Activated naive CD4-positive, alpha-beta T cell treated with anti-CD3 and anti-CD28 coated beads for 36 hours (primary cell): ENCODE measurements around the gene RUVBL2. TPM values are rescaled to one million over a fixed set of nuclear protein-coding genes. Genes with fewer than 3 reads are reported as not detected.

Experiments
- CTCF ChIA-PET: fragments of 350-600 bp; sonication (Branson Sonifier 250); formaldehyde crosslinking; loops from one replicate; lab custom pipeline; 2021; ENCODE audit warnings: antibody characterized with exemption; lab: Charles Lee
- DNase-seq: peaks from one replicate; pipeline ENCODE4 v3.0.0-alpha.2; 2020
- H3K27ac Mint-ChIP-seq: one replicate; pipeline ENCODE4 v1.8.0; 2021; ENCODE audit warnings: mild to moderate bottlenecking, mixed read lengths
- H3K27me3 Mint-ChIP-seq: one replicate; pipeline ENCODE4 v1.8.0; 2021; ENCODE audit warnings: low read depth, mixed read lengths
- H3K36me3 Mint-ChIP-seq: one replicate; pipeline ENCODE4 v1.8.0; 2021; ENCODE audit warnings: low read depth, mixed read lengths
- H3K4me1 Mint-ChIP-seq: one replicate; pipeline ENCODE4 v1.8.0; 2021; ENCODE audit warnings: low read depth, mixed read lengths
- H3K4me3 Mint-ChIP-seq: one replicate; pipeline ENCODE4 v1.8.0; 2021; ENCODE audit warnings: mild to moderate bottlenecking, moderate library complexity, mixed read lengths
- H3K9me3 Mint-ChIP-seq: one replicate; pipeline ENCODE4 v1.8.0; 2021; ENCODE audit warnings: mixed read lengths
- intact Hi-C: fragments of 100-400 bp; cut with micrococcal nuclease; formaldehyde crosslinking; loops from one replicate; pipeline ENCODE4 v1.15.1; 2023
- total RNA-seq, 2 experiments: library from RNA; stranded (reverse); gene quantifications; one replicate each; pipeline ENCODE4 v1.2.3, GENCODE V29; 2021

Gene RUVBL2
- total RNA-seq, 2 experiments from 2014 or later, result 119 to 126 TPM

DNA sequence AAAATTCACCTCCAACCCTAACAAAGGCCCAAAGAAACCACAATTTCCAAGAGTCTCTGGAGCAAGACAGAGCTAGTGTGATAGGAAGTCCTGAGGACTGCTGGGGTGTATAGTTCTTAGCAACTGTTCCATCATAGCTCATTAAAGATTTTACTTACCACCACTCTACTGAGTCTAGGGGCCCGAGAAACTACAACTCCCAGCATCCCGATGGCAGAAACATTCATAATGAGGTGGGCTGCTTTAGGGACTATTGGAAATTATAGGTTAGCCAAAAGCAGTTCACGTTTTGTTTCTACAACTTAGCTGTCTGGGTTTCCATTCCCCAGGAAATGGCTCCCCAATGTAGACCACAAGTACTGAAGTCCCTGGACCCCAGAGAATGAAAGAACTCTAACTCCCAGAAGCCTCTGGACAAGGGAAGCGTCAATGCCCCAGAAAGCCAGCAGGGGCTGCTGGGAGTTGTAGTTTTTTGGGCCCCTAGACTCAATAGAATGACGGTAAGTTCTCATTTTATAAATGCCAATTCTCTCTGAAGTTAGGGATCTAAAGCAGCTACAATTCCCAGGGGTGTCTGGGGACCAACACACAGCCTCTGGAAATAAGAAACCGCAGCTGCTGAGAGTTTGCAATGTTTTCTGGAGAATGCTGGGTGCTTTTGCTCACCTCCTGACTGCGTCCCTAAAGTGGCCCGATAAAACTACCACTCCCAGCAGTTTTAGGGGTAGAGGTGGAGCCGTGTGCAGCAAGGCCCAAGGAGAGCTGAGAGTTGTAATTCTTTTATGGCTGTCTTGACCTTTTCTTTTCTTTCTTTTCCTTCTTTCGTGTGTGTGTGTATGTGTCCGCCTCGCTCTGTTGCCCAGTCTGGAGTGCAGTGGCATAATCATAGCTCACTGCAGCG is 17.5 kb upstream of the RUVBL2 start:
- CTCF ChIA-PET, result interaction anchor here (0.8 to 2.9 kb wide), 5 partner anchors 9 to 134 kb away, joined by 3 to 11 read pairs (median 5); partner anchors contain the start of genes GYS1 and RUVBL2
- Mint-ChIP-seq H3K36me3 (peaks cover 16% of the 10 kb centered on the region), H3K4me1 (peaks cover 3% of the 10 kb centered on the region), H3K9me3 (no peaks in the 10 kb centered on the region), H3K27me3 (no peaks in the 10 kb centered on the region), H3K4me3 (no peak overlapping the region), H3K27ac (no peak overlapping the region)
- peak; percentile 48 for DNase-seq
- intact Hi-C loops, result no loop called here

DNA sequence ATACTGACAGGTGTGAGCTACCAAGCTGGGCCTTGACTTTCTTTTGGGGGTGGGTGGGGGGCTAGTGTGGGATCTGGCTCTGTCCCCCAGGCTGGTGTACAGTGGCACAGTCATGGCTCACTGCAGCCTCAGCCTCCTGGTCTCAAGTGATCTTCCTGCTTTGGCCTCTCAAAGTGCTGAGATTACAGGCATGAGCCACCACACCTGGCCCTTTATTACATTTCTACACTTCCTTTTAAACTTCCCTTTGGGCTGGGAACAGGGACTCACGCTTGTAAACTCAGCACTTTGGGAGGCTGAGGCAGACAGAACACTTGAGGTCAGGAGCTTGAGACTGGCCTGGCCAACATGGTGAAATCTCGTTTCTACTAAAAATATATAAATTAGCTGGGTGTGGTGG is 16.6 kb upstream of the RUVBL2 start:
- Mint-ChIP-seq H3K4me3 (no peak overlapping the region), H3K36me3 (peaks cover 17% of the 10 kb centered on the region), H3K27ac (no peak overlapping the region), H3K9me3 (no peaks in the 10 kb centered on the region), H3K4me1 (peaks cover 3% of the 10 kb centered on the region), H3K27me3 (no peaks in the 10 kb centered on the region)
- DNase-seq, result no peak
- intact Hi-C loops, result no loop called here
- CTCF ChIA-PET, result interaction anchor here (0.8 to 2.7 kb wide), 7 partner anchors 10 to 141 kb away, joined by 3 to 11 read pairs (median 4); partner anchors contain the start of genes GYS1, HSD17B14 and RUVBL2

- intact Hi-C loops, result no loop called here
- H3K9me3 Mint-ChIP-seq, result no peaks in the 10 kb centered on the region
- no peak for DNase-seq
- H3K36me3 Mint-ChIP-seq, result peaks cover 16% of the 10 kb centered on the region
- CTCF ChIA-PET, result interaction anchor here (1.4 to 3.5 kb wide), 2 partner anchors 11 to 12 kb away, joined by 6 to 19 read pairs; partner anchors contain the start of genes GYS1 and RUVBL2
- H3K27me3 Mint-ChIP-seq, result no peaks in the 10 kb centered on the region
- H3K4me3 Mint-ChIP-seq, result no peak overlapping the region
- H3K4me1 Mint-ChIP-seq, result peaks cover 7% of the 10 kb centered on the region
- no peak overlapping the region for H3K27ac Mint-ChIP-seq
Measured at GRCh38 chr19:48982280-48982679, 11.4 kb upstream of the RUVBL2 start.

DNA sequence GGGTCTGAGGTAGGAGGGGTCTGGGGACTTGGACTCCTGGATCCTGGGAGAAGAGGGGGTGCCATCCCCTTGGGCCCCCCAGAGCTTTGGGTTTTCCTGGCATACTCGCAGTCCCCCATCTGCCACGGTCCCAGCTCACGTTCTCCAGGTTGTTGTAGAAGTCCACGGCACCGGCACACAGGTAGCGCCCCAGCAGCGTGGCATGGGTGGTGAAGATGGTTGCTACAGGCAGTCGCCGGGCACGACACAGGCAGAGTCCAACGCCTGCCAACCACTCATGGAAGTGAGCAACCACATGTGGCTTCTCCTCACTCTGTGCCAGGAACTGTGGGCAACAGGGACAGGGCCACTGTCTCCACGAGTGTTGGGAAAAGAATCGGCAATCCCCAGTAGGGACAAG is 8.0 kb upstream of the RUVBL2 start:
- H3K9me3 Mint-ChIP-seq, result no peaks in the 10 kb centered on the region
- no peak for DNase-seq
- CTCF ChIA-PET, result interaction anchor here (3.5 kb wide), 1 partner anchor 7 kb away, joined by 19 read pairs; the partner anchor contains the start of genes GYS1 and RUVBL2
- no peaks in the 10 kb centered on the region for H3K27me3 Mint-ChIP-seq
- peaks cover 16% of the 10 kb centered on the region for H3K36me3 Mint-ChIP-seq
- no peak overlapping the region for H3K4me3 Mint-ChIP-seq
- H3K4me1 Mint-ChIP-seq, result peaks cover 24% of the 10 kb centered on the region
- no peak overlapping the region for H3K27ac Mint-ChIP-seq
- intact Hi-C loops, result no loop called here

DNA sequence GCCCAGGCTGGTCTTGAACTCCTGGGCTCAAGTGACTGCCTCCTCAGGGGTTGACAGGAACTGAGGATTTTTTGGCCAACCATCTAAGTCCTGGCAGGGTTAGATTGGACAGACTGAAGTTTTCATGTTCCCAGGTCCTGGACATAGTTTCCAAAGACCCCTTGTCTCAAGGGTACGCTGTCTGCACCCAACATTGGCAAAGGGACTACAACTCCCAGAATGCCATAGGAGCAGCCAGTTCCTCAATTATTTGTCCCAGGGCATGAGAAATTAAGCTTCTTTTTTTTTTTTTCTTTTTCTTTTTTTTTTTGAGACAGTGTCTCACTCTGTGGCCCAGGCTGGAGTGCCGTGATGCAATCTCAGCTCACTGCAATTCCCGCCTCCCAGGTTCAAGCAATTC is 7.5 kb upstream of the RUVBL2 start:
- Mint-ChIP-seq H3K27me3 (no peaks in the 10 kb centered on the region), H3K36me3 (peaks cover 16% of the 10 kb centered on the region), H3K9me3 (no peaks in the 10 kb centered on the region), H3K27ac (no peak overlapping the region), H3K4me1 (peaks cover 28% of the 10 kb centered on the region), H3K4me3 (no peak overlapping the region)
- CTCF ChIA-PET, result interaction anchor here (1.4 to 1.5 kb wide), 2 partner anchors 14 to 16 kb away, joined by 6 read pairs; no protein-coding TSS in a partner anchor
- no peak for DNase-seq
- intact Hi-C loops, result no loop called here

DNA sequence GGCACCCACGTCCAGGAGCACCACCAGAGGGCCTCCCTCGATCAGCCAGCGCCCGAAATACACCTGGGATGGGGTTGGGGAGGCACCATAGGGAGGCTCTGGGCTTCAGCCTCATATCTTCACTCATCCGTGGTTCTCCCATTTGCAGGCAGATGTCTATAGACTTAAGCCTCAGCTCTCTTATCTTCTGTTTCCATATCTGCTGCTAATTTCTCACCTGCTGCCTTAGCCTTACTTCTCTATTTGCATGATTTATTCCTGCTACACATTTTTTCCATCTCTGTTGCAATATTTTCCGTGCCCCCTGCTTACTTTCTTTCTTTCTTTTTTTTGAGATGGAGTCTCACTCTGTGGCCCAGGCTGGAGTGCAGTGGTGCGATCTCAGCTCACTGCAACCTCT is 6.4 kb upstream of the RUVBL2 start:
- Mint-ChIP-seq H3K27ac (no peak overlapping the region), H3K36me3 (peaks cover 14% of the 10 kb centered on the region), H3K4me3 (no peak overlapping the region), H3K9me3 (no peaks in the 10 kb centered on the region), H3K4me1 (peaks cover 36% of the 10 kb centered on the region), H3K27me3 (no peaks in the 10 kb centered on the region)
- DNase-seq, result no peak
- intact Hi-C loops, result no loop called here
- CTCF ChIA-PET, result interaction anchor here (1.4 to 1.5 kb wide), 2 partner anchors 12 to 17 kb away, joined by 6 read pairs; no protein-coding TSS in a partner anchor

- Mint-ChIP-seq H3K36me3 (peaks cover 11% of the 10 kb centered on the region), H3K27me3 (no peaks in the 10 kb centered on the region), H3K4me3 (no peak overlapping the region), H3K4me1 (peaks cover 38% of the 10 kb centered on the region), H3K27ac (no peak overlapping the region), H3K9me3 (no peaks in the 10 kb centered on the region)
- intact Hi-C loops, result no loop called here
- DNase-seq, result no peak
- CTCF ChIA-PET, result no interaction called here
Measured at GRCh38 chr19:48988286-48988685, 5.4 kb upstream of the RUVBL2 start.

DNA sequence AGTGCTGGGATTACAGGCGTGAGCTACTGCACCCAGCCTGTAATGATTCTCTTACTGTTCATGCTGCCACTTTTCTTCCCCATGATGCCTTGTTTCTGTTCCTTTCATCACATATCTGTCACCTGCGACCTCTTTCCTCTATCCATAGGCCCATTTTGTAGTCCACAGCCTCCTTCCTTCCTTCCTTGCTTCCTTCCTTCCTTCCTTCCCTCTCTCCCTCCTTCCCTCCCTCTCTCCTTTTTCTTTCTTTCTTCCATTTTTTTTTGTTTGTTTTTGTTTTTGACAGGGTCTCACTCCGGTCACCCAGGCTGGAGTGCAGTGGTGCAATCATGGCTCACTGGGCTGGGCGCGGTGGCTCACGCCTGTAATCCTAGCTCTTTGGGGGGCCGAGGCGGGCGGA is 4.8 kb upstream of the RUVBL2 start:
- no peak overlapping the region for H3K4me3 Mint-ChIP-seq
- intact Hi-C loops, result no loop called here

GRCh38 chr19:48989701-48990291 is 3.9 kb upstream of the RUVBL2 start:
- H3K27me3 Mint-ChIP-seq, result no peaks in the 10 kb centered on the region
- H3K4me3 Mint-ChIP-seq, result no peak overlapping the region
- no peak overlapping the region for H3K27ac Mint-ChIP-seq
- CTCF ChIA-PET, result interaction anchor here (1.2 kb wide), 1 partner anchor 8 kb away, joined by 4 read pairs; no protein-coding TSS in a partner anchor
- intact Hi-C loops, result loop anchor here (5.0 to 10.0 kb wide), 3 partner anchors 205 to 625 kb away; partner anchors contain the start of genes CA11, SYNGR4 and TMEM143
- H3K36me3 Mint-ChIP-seq, result peaks cover 15% of the 10 kb centered on the region
- peaks cover 45% of the 10 kb centered on the region for H3K4me1 Mint-ChIP-seq
- H3K9me3 Mint-ChIP-seq, result no peaks in the 10 kb centered on the region
- DNase-seq, result no peak

More for the DNA sequence above, 4.8 kb upstream of the RUVBL2 start:
- CTCF ChIA-PET, result interaction anchor here (1.2 kb wide), 1 partner anchor 9 kb away, joined by 4 read pairs; no protein-coding TSS in a partner anchor
- no peak for DNase-seq
- Mint-ChIP-seq H3K27ac (no peak overlapping the region), H3K27me3 (no peaks in the 10 kb centered on the region), H3K4me1 (peaks cover 40% of the 10 kb centered on the region), H3K9me3 (no peaks in the 10 kb centered on the region), H3K36me3 (peaks cover 12% of the 10 kb centered on the region)

GRCh38 chr19:48990400-48990799 is 3.3 kb upstream of the RUVBL2 start:
- Mint-ChIP-seq H3K4me1 (peaks cover 51% of the 10 kb centered on the region), H3K36me3 (peaks cover 20% of the 10 kb centered on the region), H3K4me3 (no peak overlapping the region), H3K27ac (no peak overlapping the region), H3K9me3 (no peaks in the 10 kb centered on the region), H3K27me3 (no peaks in the 10 kb centered on the region)
- no peak for DNase-seq
- CTCF ChIA-PET, result no interaction called here
- intact Hi-C loops, result loop anchor here (5.0 to 10.0 kb wide), 3 partner anchors 204 to 626 kb away; partner anchors contain the start of genes CA11, SYNGR4 and TMEM143

- intact Hi-C loops, result loop anchor here (5.0 to 10.0 kb wide), 3 partner anchors 204 to 626 kb away; partner anchors contain the start of genes CA11, SYNGR4 and TMEM143
- CTCF ChIA-PET, result interaction anchor here (0.9 kb wide), 1 partner anchor 20 kb away, joined by 3 read pairs; no protein-coding TSS in a partner anchor
- peaks cover 51% of the 10 kb centered on the region for H3K4me1 Mint-ChIP-seq
- DNase-seq, result no peak
- no peak overlapping the region for H3K27ac Mint-ChIP-seq
- no peak overlapping the region for H3K4me3 Mint-ChIP-seq
- peaks cover 20% of the 10 kb centered on the region for H3K36me3 Mint-ChIP-seq
- H3K9me3 Mint-ChIP-seq, result no peaks in the 10 kb centered on the region
- H3K27me3 Mint-ChIP-seq, result no peaks in the 10 kb centered on the region
Measured at GRCh38 chr19:48991011-48991609, 2.6 kb upstream of the RUVBL2 start.
